GM10847 (cell line): ENCODE data around the gene NTRK3.

ENCODE experiments used
- POLR2A ChIP-seq: IDR thresholded peaks from 2 replicates; pipeline ENCODE4 v1.6.1; 2011; ENCODE audit not compliant: insufficient read length; ENCODE audit errors: extremely low read depth

Gene NTRK3

DNA sequence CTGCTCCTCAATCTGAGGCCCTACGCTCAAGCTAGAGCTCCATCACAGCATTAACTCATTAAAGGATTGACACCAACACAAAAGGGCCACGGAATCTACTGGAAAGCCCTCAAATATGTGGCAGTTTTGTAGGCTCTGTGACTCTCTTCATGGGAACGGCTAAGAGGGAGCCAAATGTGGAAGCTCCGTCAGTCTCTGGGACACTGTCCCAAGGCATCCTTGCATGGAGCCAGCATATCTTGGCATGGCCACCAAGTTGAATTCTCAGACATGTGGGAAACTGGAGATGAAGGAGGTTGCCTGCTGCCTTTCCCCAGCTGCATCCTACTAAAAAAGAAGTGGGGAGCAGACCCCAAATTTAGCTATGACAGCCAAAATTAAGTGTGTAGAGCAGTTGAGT lies 296.9 kb downstream of the NTRK3 start:
- no peak for TF ChIP-seq POLR2A

- TF ChIP-seq POLR2A = no peak
These were observed 297.5 kb downstream of the NTRK3 start for GRCh38 chr15:87959080-87959479.

- no peak for TF ChIP-seq POLR2A
These were observed 301.1 kb downstream of the NTRK3 start for GRCh38 chr15:87955284-87955909.

DNA sequence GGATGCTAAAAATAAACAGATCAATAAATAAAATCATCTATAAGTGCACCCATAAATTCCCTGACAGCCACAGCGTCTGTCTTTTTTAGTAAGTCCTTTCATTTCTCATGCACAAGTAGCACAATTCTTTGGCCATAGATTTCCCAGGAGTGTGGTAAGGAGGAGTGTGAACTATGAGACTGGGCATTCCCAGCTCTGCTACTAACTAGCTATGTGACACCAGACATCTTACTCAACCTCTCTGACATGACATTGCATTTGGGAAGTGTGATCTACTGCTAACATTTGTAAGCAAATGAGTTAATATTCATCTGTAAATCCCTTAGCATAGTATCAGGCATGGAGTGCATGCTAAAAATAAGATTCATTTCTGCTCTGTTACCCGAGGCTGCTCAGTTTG lies 301.7 kb downstream of the NTRK3 start:
- no peak for TF ChIP-seq POLR2A

DNA sequence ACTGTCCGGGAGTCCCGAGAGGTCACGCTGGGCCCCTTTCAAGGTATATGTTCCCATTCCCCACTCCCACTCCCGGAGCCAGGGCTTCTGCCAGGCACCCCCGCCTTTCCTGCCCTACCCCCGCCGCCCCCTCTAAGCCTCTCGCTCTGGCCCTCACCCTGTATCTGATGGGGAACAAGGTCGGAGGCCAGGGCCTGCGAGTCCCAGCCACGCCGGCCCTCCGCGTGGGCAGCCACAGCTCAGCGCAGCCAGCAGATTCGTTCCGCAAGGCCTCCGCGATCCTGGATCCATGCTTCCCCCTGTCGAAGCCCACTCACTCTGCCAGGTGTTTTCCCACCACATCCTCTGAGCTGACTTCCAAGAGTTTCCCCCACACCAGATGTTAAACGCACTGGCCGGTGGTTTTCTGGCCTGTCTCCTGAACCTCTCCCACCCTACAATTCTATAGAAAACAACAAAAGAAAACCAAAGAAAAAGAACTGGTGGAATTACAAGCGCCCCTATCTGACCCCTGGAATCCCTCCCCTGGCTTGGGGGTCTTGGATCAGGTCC lies 303.7 kb downstream of the NTRK3 start:
- no peak for TF ChIP-seq POLR2A

DNA sequence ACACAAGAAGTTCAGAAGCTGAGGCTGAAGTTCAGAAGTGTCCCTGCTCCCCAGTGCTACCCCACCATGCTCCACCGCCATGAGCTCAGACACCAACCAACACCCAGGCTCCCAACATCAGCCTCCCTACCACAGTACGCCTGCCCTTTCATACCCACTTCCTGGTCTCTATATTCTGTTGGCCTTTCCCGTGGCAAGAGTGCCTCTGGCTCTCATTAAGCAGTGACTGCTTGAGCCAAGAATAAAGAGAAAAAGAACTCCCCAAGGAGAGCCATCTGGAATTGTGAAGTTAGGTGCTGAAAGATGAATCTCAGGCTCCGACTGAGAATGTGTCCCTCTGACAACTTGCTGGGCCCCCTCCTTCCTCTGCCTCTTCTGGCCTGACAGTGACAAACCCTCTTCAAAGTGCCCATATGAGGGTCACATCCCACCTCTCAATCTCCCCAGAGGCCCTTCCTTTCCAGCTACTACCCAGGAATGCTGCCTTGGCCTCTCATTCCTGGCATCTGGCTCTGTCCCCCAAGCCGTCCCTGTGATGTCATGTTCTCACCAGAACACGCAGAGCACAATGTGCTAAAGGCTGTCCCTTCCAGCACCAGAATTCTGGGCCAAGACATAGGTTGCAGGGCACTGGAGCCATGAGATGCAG lies 306.8 kb downstream of the NTRK3 start:
- no peak for TF ChIP-seq POLR2A

DNA sequence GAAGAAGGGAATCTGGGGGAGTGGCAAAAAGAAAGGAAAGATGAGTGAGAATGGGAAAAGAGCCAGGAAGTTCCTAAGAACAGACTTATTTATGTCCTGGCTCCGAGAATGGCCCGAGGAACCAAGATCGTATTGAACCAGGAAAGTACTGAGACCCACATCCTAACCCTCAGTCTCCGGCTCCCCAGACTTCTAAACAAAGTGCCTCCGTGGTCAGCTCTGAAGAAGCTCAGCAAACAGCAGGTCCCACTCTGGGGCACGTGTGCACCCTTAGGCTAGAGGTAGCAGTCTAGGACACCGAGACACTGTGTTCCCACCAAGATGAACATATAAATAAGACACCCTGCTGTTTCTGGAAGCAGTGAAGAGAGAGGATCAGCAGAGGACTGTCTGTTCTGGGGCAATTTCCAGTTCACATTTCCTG lies 307.4 kb downstream of the NTRK3 start:
- TF ChIP-seq POLR2A = no peak

GRCh38 chr15:87947560-87947959 lies 309.0 kb downstream of the NTRK3 start:
- no peak for TF ChIP-seq POLR2A

DNA sequence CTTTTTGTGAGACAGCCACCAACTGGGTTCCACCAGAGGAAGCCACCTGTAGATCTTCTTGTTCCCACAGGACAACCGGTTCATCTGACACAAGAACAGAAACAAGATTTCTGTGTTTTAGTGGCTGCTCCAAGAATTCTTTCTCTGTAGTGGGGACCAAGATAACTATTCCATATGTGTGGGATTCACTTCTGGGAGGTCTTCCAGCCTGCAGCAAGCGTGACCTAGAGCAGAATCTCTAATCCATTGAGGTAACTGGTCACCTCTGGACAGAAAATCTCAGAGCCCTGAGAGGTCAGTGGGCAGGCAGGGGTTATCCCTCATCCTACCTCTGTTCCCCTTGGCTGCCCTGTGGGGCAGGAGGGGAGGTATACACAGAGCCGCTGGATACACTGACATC lies 311.3 kb downstream of the NTRK3 start:
- TF ChIP-seq POLR2A = no peak

DNA sequence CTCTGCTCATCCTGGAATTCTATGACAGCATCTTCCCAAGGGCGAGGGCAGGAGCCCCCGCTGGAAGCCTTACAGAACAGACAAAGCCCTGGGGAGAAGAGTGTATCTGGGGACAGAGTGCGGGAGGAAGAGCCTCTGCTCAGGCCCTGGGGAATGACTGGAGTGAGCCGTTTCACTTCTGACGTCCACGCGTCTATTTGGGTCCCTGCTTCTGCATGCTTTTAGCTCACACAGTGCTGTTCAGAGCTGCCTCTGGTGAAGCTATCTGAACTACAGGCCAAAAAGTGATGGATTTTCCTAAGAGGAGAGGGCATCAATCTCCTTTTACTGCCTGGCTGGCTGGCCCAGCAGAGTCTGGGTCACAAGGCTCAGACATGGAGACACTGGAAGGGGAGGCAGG lies 311.8 kb downstream of the NTRK3 start:
- TF ChIP-seq POLR2A = no peak

DNA sequence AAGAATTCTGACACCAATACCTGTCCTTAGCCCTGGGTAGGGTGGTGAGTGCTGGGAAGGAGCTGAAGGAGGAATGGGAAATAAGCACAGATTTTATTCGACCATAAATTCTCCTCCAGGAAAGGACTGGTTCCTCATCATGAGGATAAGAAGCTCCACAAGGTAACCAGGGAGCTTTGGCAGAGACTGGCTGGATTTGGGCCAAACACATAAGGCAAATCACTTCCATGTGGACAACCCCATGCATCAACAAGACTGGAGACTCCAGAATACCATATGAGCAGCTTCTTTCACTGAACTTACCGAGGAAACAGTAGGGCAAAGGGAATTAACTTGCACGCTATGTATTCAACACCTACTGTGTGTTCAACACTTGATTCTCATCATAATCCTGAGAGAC lies 312.5 kb downstream of the NTRK3 start:
- no peak for TF ChIP-seq POLR2A

DNA sequence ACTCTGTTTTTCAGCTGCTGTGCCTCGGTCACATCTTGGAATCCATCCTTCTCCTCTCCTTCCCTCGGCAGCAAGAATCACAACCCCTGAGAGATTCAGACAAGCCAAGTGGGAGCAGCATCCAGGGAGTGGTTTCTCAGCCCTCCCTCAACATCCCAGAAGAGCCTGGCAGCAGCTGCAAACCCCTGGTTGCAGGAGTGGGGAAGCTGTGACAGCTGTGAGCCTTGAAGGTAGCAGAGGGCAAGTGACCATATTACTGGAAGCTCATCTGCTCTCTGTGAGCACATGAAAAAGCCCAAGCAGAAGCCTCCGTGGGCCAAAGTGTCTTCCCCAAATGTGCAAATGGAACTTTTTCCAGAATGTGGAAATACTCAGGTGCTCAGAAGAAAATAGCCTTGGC lies 312.9 kb downstream of the NTRK3 start:
- TF ChIP-seq POLR2A = no peak

GRCh38 chr15:87942316-87942715 lies 314.2 kb downstream of the NTRK3 start:
- TF ChIP-seq POLR2A = no peak

DNA sequence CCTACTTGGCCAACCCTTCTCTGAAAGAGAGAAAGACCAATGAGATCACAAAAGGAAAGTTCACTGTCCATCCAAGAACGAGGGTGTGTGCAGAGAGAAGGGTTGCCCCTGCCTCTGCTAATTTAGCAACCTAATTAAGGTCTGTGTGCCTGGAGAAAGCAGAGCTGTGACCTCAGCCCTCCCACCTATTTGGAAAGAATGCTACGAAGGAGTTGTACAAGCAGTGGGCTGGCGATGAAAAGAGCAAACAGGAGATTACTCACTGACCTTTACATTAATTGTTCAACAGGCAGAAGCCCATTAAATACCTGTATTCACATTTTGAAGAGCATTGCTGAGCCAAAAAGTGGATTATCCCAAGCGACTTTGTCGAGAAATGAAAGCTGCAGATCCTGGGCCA lies 314.9 kb downstream of the NTRK3 start:
- no peak for TF ChIP-seq POLR2A

- no peak for TF ChIP-seq POLR2A
These were observed 315.8 kb downstream of the NTRK3 start for GRCh38 chr15:87940768-87941167.

GRCh38 chr15:87939848-87940457 lies 316.6 kb downstream of the NTRK3 start:
- TF ChIP-seq POLR2A = no peak

DNA sequence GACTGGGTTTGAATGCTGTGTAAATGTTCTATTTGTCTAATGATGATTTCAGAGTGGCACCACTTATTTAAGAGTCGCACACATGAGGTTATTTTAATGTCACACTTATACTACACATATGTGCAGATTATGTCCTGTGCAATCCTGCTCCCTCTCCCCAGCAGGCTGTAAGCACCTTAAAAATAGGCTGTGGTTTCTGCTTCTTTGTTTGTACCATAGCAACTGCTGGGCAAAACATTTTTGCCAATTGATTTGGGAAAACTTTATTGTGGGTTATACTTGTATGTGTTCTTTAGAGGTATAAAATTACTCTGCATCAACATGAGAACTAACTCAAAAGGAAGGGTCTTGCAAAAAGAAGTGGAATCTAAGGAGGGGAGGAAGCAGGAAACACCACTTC lies 318.5 kb downstream of the NTRK3 start:
- no peak for TF ChIP-seq POLR2A

- no peak for TF ChIP-seq POLR2A
These were observed 321.0 kb downstream of the NTRK3 start for GRCh38 chr15:87935583-87935982.
